Activated CD4-positive, alpha-beta T cell treated with anti-CD3 and anti-CD28 coated beads, Interleukin-2, amount 10 ng/mL, durations not matched to agents 7 days and 5 days (primary cell): Measurements from ENCODE around the gene ZBTB44. TPM values are rescaled to one million over a fixed set of nuclear protein-coding genes. Genes with fewer than 3 reads are reported as not detected.
"Not testable (repeated sequence)": the region's sequence is repeated elsewhere in the genome, so short reads cannot be mapped to it uniquely, and the experiment has no call there.

Source experiments
- CTCF ChIA-PET: fragments of 350-600 bp; sonication (Branson Sonifier 250); formaldehyde crosslinking; loops from one replicate; lab custom pipeline; 2021; ENCODE audit warnings: antibody characterized with exemption; lab: Charles Lee
- POLR2A ChIA-PET: fragments of 350-600 bp; sonication (Branson Sonifier 250); formaldehyde crosslinking; loops from one replicate; lab custom pipeline; 2021; ENCODE audit warnings: antibody characterized with exemption; lab: Charles Lee
- DNase-seq: peaks from one replicate; pipeline ENCODE4 v3.0.0-alpha.2; 2020
- H3K27ac Mint-ChIP-seq: one replicate; pipeline ENCODE4 v1.8.0; 2021; ENCODE audit warnings: mild to moderate bottlenecking, moderate library complexity, mixed read lengths
- H3K27me3 Mint-ChIP-seq: one replicate; pipeline ENCODE4 v1.8.0; 2021; ENCODE audit warnings: mixed read lengths
- H3K36me3 Mint-ChIP-seq: one replicate; pipeline ENCODE4 v1.8.0; 2021; ENCODE audit warnings: low read depth, mixed read lengths
- H3K4me1 Mint-ChIP-seq: one replicate; pipeline ENCODE4 v1.8.0; 2021; ENCODE audit warnings: mixed read lengths
- H3K4me3 Mint-ChIP-seq: one replicate; pipeline ENCODE4 v1.8.0; 2021; ENCODE audit warnings: mild to moderate bottlenecking, moderate library complexity, mixed read lengths
- H3K9me3 Mint-ChIP-seq: one replicate; pipeline ENCODE4 v1.8.0; 2021; ENCODE audit warnings: mixed read lengths
- total RNA-seq, 2 experiments: library from RNA; stranded (reverse); gene quantifications; one replicate each; pipeline ENCODE4 v1.2.3, GENCODE V29; 2021

Gene ZBTB44
- total RNA-seq, 2 experiments from 2014 or later = 55.4 to 61.5 TPM

GRCh38 chr11:130237282-130238006 lies 77.3 kb downstream of the ZBTB44 start:
- peaks cover 8% of the 10 kb centered on the region for H3K4me1 Mint-ChIP-seq
- POLR2A ChIA-PET = no interaction called here
- CTCF ChIA-PET = no interaction called here
- no peak overlapping the region for H3K27ac Mint-ChIP-seq
- no peak for DNase-seq
- H3K4me3 Mint-ChIP-seq = no peak overlapping the region
- no peaks in the 10 kb centered on the region for H3K9me3 Mint-ChIP-seq
- peaks cover 26% of the 10 kb centered on the region for H3K36me3 Mint-ChIP-seq
- no peaks in the 10 kb centered on the region for H3K27me3 Mint-ChIP-seq

DNA sequence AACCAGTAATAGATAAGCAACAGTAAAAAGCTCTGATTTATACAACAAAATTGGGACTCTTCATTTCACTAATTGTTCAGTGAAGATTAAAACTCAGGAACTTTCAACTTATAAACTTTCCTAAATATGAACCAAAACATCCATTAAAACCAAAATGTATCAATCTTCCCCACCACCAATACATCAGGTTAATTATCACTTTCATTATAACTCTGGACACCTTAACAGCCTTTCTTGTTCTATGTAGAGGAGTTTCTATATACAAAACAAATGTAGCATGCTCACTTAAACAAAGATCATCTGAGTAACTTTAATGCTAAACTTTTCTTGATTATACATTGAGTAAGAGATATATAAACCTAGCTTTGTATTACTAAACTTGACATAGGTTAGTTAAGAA lies 80.4 kb downstream of the ZBTB44 start:
- POLR2A ChIA-PET = no interaction called here
- no peaks in the 10 kb centered on the region for H3K4me1 Mint-ChIP-seq
- no peak overlapping the region for H3K27ac Mint-ChIP-seq
- CTCF ChIA-PET = no interaction called here
- DNase-seq = no peak
- no peaks in the 10 kb centered on the region for H3K27me3 Mint-ChIP-seq
- H3K4me3 Mint-ChIP-seq = no peak overlapping the region
- H3K36me3 Mint-ChIP-seq = peaks cover 25% of the 10 kb centered on the region
- no peaks in the 10 kb centered on the region for H3K9me3 Mint-ChIP-seq

DNA sequence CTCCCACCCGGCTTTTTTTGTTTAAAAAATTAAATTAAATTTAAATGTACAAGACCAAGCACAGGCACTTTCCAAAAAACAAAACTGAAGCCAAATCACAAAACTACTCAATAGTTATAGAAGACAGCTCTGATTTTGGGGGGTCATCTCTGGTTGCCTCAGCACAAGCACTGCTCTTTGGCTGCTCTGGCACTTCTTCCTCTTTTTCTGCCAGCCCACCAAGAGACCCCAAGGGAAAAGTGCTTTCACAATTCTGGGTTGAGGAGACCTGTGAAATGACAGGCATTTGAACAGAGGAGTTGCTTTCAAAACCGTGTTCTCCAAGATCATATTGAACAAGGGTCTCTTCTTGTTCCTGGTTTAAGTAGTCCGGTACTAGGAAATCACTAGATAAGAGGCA lies 80.8 kb downstream of the ZBTB44 start:
- H3K4me3 Mint-ChIP-seq, POLR2A ChIA-PET, H3K4me1 Mint-ChIP-seq, H3K9me3 Mint-ChIP-seq, H3K27me3 Mint-ChIP-seq, H3K27ac Mint-ChIP-seq, CTCF ChIA-PET, DNase-seq: not testable (repeated sequence)
- H3K36me3 Mint-ChIP-seq = peaks cover 22% of the 10 kb centered on the region

GRCh38 chr11:130233486-130233885 lies 81.2 kb downstream of the ZBTB44 start:
- CTCF ChIA-PET, H3K4me1 Mint-ChIP-seq, H3K9me3 Mint-ChIP-seq, H3K27ac Mint-ChIP-seq, H3K4me3 Mint-ChIP-seq, H3K27me3 Mint-ChIP-seq, POLR2A ChIA-PET, DNase-seq: not testable (repeated sequence)
- peaks cover 20% of the 10 kb centered on the region for H3K36me3 Mint-ChIP-seq

DNA sequence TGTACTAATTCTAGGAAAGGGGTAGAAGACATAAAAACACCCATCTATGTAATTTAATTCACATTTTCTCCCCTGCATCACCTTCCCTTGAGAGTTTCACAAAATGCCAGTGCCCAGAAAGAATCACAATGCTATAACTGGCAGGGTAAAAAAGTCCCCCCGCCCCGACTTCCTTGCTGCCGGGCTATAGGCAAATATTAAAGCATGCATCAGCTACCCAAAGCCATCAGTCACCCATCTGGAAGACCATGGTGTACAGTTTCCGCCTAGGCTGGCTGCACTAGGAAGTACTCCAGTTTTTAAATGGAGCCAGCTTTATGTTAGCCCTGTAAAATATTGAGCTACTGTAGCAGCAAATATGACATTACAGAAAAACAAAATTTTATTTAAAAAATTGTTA lies 87.3 kb downstream of the ZBTB44 start:
- H3K4me1 Mint-ChIP-seq = peaks cover 6% of the 10 kb centered on the region
- H3K9me3 Mint-ChIP-seq = no peaks in the 10 kb centered on the region
- no peaks in the 10 kb centered on the region for H3K27me3 Mint-ChIP-seq
- no peak overlapping the region for H3K4me3 Mint-ChIP-seq
- no peak overlapping the region for H3K27ac Mint-ChIP-seq
- DNase-seq = no peak
- ChIA-PET CTCF (interaction anchor here (0.5 kb wide), 1 partner anchor 1058 kb away, joined by 3 read pairs; no protein-coding TSS in a partner anchor), POLR2A (no interaction called here)
- H3K36me3 Mint-ChIP-seq = peaks cover 4% of the 10 kb centered on the region

DNA sequence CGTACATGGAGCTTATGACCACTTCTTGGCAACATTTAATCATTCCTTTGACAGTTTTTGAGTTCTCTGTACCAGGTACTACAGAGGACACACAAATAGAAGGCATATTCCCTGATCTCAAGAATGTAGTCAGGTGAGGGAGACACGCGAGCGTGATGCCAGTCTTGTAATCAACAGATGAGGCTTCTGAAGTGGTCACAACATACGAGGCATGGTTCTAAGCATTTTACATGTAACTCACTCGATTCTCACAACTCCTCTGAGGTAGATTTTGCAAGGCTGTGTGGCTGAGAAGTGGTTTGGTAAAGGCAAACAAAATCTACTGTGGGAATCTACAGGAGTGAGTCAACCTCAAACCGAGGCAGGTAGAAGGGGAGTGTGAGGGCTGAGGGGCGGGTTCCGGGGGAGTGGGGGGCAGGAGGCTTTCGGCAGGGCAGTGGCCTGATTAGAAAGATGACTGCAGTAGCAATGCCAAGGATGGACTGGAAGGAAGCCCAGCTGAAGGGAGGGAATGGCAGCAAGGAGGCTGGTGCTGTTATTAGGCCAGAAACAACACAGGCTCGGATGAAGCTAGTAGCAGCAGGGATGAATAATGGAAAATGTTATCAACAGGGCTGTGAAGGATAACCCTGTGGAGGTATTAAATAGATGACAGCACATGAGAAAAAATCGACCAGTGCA lies 91.3 kb downstream of the ZBTB44 start:
- H3K27me3 Mint-ChIP-seq = no peaks in the 10 kb centered on the region
- ChIA-PET CTCF (interaction anchor here (2.8 kb wide), 1 partner anchor 11 kb away, joined by 7 read pairs; no protein-coding TSS in a partner anchor), POLR2A (no interaction called here)
- no peaks in the 10 kb centered on the region for H3K9me3 Mint-ChIP-seq
- H3K36me3 Mint-ChIP-seq = peaks cover 3% of the 10 kb centered on the region
- no peak for DNase-seq
- no peak overlapping the region for H3K4me3 Mint-ChIP-seq
- H3K27ac Mint-ChIP-seq = peak overlapping the region; percentile 56
- H3K4me1 Mint-ChIP-seq = peaks cover 6% of the 10 kb centered on the region

- Mint-ChIP-seq H3K4me1 (peaks cover 6% of the 10 kb centered on the region), H3K36me3 (no peaks in the 10 kb centered on the region), H3K27ac (no peak overlapping the region), H3K4me3 (no peak overlapping the region), H3K9me3 (no peaks in the 10 kb centered on the region), H3K27me3 (no peaks in the 10 kb centered on the region)
- DNase-seq = no peak
- ChIA-PET CTCF (no interaction called here), POLR2A (no interaction called here)
Measured at GRCh38 chr11:130220311-130221035, 94.2 kb downstream of the ZBTB44 start.

- ChIA-PET POLR2A (no interaction called here), CTCF (no interaction called here)
- H3K4me3 Mint-ChIP-seq = no peak overlapping the region
Measured at GRCh38 chr11:130219148-130219547, 95.6 kb downstream of the ZBTB44 start.

DNA sequence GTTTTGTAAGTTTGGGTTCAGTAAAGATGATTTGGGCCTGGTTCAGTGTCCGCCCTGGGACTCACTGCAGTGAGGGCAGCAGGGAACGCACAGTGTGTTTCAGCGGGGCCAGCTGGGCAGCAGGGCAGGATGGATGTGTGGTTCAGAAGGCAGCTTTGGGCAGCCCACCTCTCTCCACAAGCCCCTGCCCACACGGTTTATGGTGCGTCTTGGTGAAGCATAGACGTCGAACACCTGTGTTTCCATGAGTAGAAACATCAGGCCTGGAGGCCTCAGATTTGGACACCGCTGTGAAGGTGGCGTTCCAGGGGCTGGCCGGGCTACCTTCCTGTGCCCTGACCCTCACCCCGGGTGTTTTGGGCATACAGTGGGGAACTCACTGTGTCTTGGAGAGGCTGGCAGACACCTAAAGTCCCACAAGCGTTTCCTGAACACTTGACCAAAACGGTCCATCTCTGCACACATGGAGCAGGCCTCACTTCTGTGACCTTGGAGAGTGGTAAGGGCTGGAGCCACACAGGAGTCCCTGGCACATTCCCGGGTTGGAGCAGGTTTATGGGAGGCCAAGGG lies 96.1 kb downstream of the ZBTB44 start:
- H3K9me3 Mint-ChIP-seq = no peaks in the 10 kb centered on the region
- peaks cover 5% of the 10 kb centered on the region for H3K4me1 Mint-ChIP-seq
- no peak overlapping the region for H3K4me3 Mint-ChIP-seq
- H3K27me3 Mint-ChIP-seq = no peaks in the 10 kb centered on the region
- no peak for DNase-seq
- ChIA-PET POLR2A (no interaction called here), CTCF (no interaction called here)
- H3K36me3 Mint-ChIP-seq = no peaks in the 10 kb centered on the region
- H3K27ac Mint-ChIP-seq = no peak overlapping the region

More at GRCh38 chr11:130219148-130219547, 95.6 kb downstream of the ZBTB44 start:
- Mint-ChIP-seq H3K36me3 (no peaks in the 10 kb centered on the region), H3K4me1 (peaks cover 6% of the 10 kb centered on the region), H3K27me3 (no peaks in the 10 kb centered on the region), H3K27ac (no peak overlapping the region), H3K9me3 (no peaks in the 10 kb centered on the region)
- DNase-seq = no peak

GRCh38 chr11:130217133-130218031 lies 97.3 kb downstream of the ZBTB44 start:
- Mint-ChIP-seq H3K27me3 (no peaks in the 10 kb centered on the region), H3K27ac (no peak overlapping the region), H3K9me3 (no peaks in the 10 kb centered on the region), H3K4me3 (no peak overlapping the region), H3K36me3 (no peaks in the 10 kb centered on the region), H3K4me1 (no peaks in the 10 kb centered on the region)
- no peak for DNase-seq
- ChIA-PET CTCF (interaction anchor here (0.6 kb wide), 1 partner anchor 434 kb away, joined by 3 read pairs; no protein-coding TSS in a partner anchor), POLR2A (interaction anchor here (0.6 kb wide), 1 partner anchor 117 kb away, joined by 4 read pairs; no protein-coding TSS in a partner anchor)

- POLR2A ChIA-PET = interaction anchor here (0.6 kb wide), 1 partner anchor 209 kb away, joined by 3 read pairs; no protein-coding TSS in a partner anchor
- H3K4me1 Mint-ChIP-seq = no peaks in the 10 kb centered on the region
- H3K9me3 Mint-ChIP-seq = no peaks in the 10 kb centered on the region
- H3K4me3 Mint-ChIP-seq = no peak overlapping the region
- no peak overlapping the region for H3K27ac Mint-ChIP-seq
- H3K27me3 Mint-ChIP-seq = no peaks in the 10 kb centered on the region
- no peak for DNase-seq
- CTCF ChIA-PET = no interaction called here
- H3K36me3 Mint-ChIP-seq = no peaks in the 10 kb centered on the region
Measured at GRCh38 chr11:130216591-130217132, 98.1 kb downstream of the ZBTB44 start.

GRCh38 chr11:130216221-130216550 lies 98.5 kb downstream of the ZBTB44 start:
- H3K9me3 Mint-ChIP-seq = no peaks in the 10 kb centered on the region
- ChIA-PET POLR2A (interaction anchor here (0.6 kb wide), 1 partner anchor 210 kb away, joined by 3 read pairs; no protein-coding TSS in a partner anchor), CTCF (no interaction called here)

More at GRCh38 chr11:130216221-130216550, 98.5 kb downstream of the ZBTB44 start:
- H3K36me3 Mint-ChIP-seq = no peaks in the 10 kb centered on the region
- H3K4me1 Mint-ChIP-seq = no peaks in the 10 kb centered on the region
- no peaks in the 10 kb centered on the region for H3K27me3 Mint-ChIP-seq
- no peak overlapping the region for H3K27ac Mint-ChIP-seq
- no peak for DNase-seq
- no peak overlapping the region for H3K4me3 Mint-ChIP-seq
